Stimulated activated memory B cell treated with anti-CD40 and anti-IgM and Interleukin-4, amounts not matched to agents 10 μg/mL and 1 μg/mL and 100 μg/mL, for 72 hours (primary cell): ENCODE data around the gene LURAP1L.

Source experiments
- ATAC-seq: fragments of 150-1000 bp; cut with Tn5 transposase; 2 replicates; pipeline ENCODE4 v1.10.0; 2021
- H3K27ac Mint-ChIP-seq: one replicate; pipeline ENCODE4 v1.8.0; 2022; ENCODE audit warnings: mild to moderate bottlenecking, mixed read lengths
- H3K27me3 Mint-ChIP-seq: one replicate; pipeline ENCODE4 v1.8.0; 2022; ENCODE audit warnings: mixed read lengths
- H3K36me3 Mint-ChIP-seq: one replicate; pipeline ENCODE4 v1.8.0; 2022; ENCODE audit warnings: mixed read lengths
- H3K4me1 Mint-ChIP-seq: one replicate; pipeline ENCODE4 v1.8.0; 2022; ENCODE audit warnings: mixed read lengths
- H3K4me3 Mint-ChIP-seq: one replicate; pipeline ENCODE4 v1.8.0; 2022; ENCODE audit warnings: mild to moderate bottlenecking, moderate library complexity, mixed read lengths
- H3K9me3 Mint-ChIP-seq: one replicate; pipeline ENCODE4 v1.8.0; 2022; ENCODE audit warnings: mixed read lengths

Gene LURAP1L, protein sequence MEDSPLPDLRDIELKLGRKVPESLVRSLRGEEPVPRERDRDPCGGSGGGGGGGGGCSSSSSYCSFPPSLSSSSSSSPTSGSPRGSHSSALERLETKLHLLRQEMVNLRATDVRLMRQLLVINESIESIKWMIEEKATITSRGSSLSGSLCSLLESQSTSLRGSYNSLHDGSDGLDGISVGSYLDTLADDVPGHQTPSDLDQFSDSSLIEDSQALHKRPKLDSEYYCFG

DNA sequence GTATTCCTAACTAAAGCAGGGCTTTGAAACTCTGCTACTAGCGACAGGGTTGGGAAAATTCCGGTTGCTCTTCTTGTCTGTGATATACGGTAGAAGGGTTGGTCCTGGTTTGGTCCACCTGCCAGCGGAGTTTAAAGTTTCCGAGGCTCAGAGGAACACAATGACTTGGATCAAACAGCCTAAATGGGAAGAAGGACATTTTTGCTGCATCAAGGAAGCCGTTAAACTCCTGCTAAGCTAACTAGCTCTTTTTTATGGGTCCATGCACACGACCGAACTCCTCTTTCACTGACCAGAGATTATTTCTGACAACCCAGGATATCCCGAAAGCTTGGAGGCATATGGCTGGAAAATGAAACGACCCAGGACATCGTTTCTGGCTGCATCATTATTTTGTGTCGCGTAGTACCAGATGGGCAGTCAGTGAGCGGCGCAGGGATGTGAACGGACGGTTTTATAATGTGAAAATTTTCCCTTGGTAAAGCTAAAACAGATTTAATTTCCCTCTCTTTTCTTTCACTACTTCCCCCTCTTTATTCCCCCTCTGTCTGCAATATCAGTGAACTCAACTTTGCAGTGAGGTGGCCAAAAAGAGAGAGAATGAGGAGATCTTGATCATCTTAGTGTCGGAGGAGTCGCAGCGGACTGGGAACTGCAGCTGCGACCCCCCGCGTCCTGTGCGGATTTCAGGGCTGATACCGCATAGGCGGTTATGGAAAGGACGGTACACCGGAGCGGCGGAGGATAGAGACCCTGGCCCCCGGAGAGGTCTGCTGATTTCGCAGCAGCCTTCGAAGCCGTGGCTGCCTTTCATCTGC is at the start of gene LURAP1L:
Gene LURAP1L, plus strand, starts transcription at position 160 of the 818 bp plus-strand sequence. CDS start 696 bp downstream, outside the sequence.
- H3K4me1 Mint-ChIP-seq, result peaks cover 16% of the 10 kb centered on the region
- peaks cover 25% of the 10 kb centered on the region for H3K27me3 Mint-ChIP-seq
- H3K9me3 Mint-ChIP-seq, result no peaks in the 10 kb centered on the region
- H3K36me3 Mint-ChIP-seq, result no peaks in the 10 kb centered on the region
- ATAC-seq, result no peak
- H3K27ac Mint-ChIP-seq, result no peak within 1 kb of the TSS
- H3K4me3 Mint-ChIP-seq, result peak within 1 kb of the TSS; percentile 39

DNA sequence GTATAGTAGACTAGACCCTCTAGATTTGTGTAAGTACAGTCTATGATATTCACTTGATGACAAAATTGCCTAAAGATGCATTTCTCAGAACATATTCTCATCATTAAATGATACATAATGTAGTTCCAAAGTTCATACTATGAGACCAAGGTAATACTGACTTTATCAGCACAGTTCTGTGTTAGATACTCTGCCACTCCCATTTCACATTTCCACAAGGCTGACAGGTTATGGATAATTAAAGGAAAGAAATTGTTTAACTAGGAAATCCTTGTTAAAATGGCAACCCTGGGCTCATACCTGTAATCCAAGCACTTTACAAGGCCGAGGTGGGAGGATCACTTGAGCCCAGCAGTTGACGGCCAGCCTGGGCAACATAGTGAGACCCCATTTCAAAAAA is 48.0 kb upstream of the LURAP1L start:
- no peak for ATAC-seq

DNA sequence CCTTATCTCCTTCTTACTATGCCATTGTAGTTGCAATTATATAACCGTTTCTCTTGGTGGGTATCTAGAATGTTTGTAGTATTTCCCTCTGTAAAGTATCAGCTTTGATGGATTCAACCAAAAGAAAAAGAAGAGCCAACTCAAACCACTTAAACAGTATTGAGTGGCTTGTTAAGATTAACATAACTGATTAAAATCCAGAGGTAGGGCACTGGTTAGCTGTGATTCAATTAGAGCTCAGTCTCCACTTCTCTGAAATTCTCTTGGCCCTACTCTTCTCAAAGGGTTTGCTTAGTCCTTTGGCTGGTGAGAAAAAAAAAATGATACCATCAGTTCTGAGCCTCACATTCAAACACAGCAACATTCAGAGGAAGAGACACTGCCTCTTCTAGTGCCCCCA is 44.6 kb upstream of the LURAP1L start:
- Mint-ChIP-seq H3K4me1 (no peaks in the 10 kb centered on the region), H3K9me3 (peaks cover 8% of the 10 kb centered on the region), H3K27ac (no peak overlapping the region), H3K4me3 (no peak overlapping the region), H3K27me3 (no peaks in the 10 kb centered on the region), H3K36me3 (no peaks in the 10 kb centered on the region)
- ATAC-seq, result no peak

More for the DNA sequence above, 48.0 kb upstream of the LURAP1L start:
- Mint-ChIP-seq H3K9me3 (peaks cover 6% of the 10 kb centered on the region), H3K27ac (no peak overlapping the region), H3K4me3 (no peak overlapping the region), H3K36me3 (no peaks in the 10 kb centered on the region), H3K4me1 (no peaks in the 10 kb centered on the region), H3K27me3 (no peaks in the 10 kb centered on the region)

DNA sequence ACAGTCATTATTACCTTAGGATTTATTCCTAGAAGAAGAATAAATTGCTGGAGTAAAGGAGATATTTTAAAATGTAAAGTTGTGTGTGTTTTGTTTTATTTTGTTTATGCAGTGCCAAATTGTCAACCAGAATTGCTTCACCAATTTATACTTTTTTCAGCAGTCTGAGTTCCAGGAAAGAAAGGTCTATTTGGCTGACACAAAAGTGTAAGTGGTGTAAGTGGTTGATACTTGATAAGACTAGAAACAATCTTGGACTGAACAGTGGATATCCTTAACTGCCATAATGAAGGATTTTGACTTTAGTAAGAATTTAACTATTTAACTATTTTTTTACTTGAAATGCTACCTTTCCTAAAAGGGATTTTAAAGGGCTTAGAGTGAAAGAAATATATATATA is 43.9 kb upstream of the LURAP1L start:
- H3K4me1 Mint-ChIP-seq, result no peaks in the 10 kb centered on the region
- H3K4me3 Mint-ChIP-seq, result no peak overlapping the region
- no peaks in the 10 kb centered on the region for H3K27me3 Mint-ChIP-seq

DNA sequence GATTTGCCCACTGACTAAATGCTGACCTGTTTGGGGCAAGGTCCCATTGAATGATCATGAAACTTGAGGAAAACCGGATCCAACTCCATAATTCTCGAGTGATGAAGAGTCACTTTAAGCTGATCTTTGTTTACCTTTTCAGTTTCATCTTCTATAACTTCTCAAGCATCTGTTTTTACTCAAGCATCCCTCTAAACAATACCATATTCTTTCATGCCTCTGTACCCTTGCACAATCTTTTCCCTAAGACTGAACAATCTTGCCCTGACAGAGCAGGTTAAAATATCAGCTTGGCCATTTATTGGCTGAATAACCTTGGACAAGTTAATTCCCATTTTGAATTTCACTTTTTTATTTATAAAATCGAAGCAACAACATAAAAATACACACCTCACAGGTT is 41.8 kb upstream of the LURAP1L start:
- Mint-ChIP-seq H3K4me3 (no peak overlapping the region), H3K36me3 (no peaks in the 10 kb centered on the region), H3K27me3 (no peaks in the 10 kb centered on the region), H3K27ac (no peak overlapping the region), H3K4me1 (no peaks in the 10 kb centered on the region), H3K9me3 (peaks cover 8% of the 10 kb centered on the region)
- ATAC-seq, result no peak

More for the DNA sequence above, 43.9 kb upstream of the LURAP1L start:
- ATAC-seq, result no peak
- Mint-ChIP-seq H3K9me3 (peaks cover 8% of the 10 kb centered on the region), H3K27ac (no peak overlapping the region), H3K36me3 (no peaks in the 10 kb centered on the region)

DNA sequence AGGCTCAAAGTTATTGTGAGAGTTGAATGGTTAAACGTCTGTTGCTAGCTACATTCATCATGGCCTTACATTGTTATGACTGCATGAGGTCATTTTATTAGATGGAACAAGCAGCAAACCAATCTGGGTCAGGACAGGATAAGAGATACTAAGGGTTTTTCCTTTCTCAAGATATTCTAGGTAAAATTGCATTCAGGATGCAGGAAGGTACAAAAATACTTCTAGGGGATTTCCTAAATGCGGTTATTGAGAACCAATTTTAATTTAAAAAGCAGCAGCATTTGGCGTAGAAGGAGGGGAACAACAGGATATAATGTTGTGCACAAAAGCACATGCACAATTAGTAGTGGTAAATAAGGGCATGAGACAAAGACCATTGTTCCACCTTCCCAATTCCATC is 39.2 kb upstream of the LURAP1L start:
- H3K9me3 Mint-ChIP-seq, result peaks cover 6% of the 10 kb centered on the region
- H3K27ac Mint-ChIP-seq, result no peak overlapping the region
- no peak overlapping the region for H3K4me3 Mint-ChIP-seq
- no peaks in the 10 kb centered on the region for H3K4me1 Mint-ChIP-seq
- no peak for ATAC-seq
- no peaks in the 10 kb centered on the region for H3K27me3 Mint-ChIP-seq
- H3K36me3 Mint-ChIP-seq, result no peaks in the 10 kb centered on the region

DNA sequence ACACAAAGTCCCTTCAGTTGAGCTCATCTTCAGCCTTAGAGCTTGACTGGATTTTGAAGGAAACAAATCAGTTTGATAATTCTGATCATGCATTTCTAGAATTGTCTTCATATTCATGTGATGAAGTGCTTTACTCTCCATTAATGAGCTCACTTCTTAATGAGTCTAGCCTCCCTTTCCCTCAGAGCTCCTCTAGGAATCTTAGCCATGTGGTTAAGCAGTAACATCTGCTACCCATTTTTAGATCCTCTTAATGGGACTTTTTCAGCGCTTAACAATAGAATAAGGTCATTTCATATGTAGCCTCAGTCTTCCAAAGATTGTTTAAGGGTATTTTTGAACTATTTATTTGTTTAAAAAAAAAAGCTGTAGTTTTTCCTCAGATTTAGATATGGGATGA is 36.9 kb upstream of the LURAP1L start:
- H3K4me1 Mint-ChIP-seq, result no peaks in the 10 kb centered on the region
- H3K36me3 Mint-ChIP-seq, result no peaks in the 10 kb centered on the region
- peaks cover 6% of the 10 kb centered on the region for H3K9me3 Mint-ChIP-seq
- H3K27me3 Mint-ChIP-seq, result no peaks in the 10 kb centered on the region
- H3K4me3 Mint-ChIP-seq, result no peak overlapping the region
- H3K27ac Mint-ChIP-seq, result no peak overlapping the region
- ATAC-seq, result no peak

DNA sequence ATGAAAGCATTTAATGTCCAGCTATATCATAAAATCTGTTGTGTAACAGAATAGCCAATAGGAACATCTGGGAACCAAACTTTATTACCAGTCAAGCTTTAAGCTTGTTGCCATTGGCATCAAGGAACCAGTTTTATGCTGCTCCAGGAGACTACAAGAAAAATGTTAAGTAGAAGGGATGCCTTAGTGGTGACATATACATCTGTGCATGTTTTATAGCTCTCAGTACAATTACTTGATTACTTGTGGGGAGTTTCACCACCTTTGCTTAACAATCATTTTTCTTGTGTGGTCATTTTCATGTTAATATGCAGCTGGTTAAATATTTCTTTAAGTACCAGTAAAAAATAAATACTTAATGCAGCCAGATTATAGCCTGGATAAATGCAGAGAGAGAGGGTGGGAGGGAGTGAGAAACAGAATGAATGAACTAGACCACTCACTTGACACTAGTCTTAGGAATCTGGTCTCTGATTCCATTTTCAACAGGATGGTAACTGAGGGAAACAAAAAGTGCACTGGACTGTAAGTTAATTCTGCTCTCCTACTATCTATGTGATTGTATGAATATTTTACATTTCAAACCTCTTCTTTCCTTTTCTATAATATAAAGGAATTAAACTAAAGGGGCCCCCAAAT is 35.7 kb upstream of the LURAP1L start:
- H3K4me3 Mint-ChIP-seq, result no peak overlapping the region
- ATAC-seq, result no peak
- H3K27ac Mint-ChIP-seq, result no peak overlapping the region
- no peaks in the 10 kb centered on the region for H3K4me1 Mint-ChIP-seq
- no peaks in the 10 kb centered on the region for H3K36me3 Mint-ChIP-seq
- H3K27me3 Mint-ChIP-seq, result no peaks in the 10 kb centered on the region
- H3K9me3 Mint-ChIP-seq, result peaks cover 7% of the 10 kb centered on the region

DNA sequence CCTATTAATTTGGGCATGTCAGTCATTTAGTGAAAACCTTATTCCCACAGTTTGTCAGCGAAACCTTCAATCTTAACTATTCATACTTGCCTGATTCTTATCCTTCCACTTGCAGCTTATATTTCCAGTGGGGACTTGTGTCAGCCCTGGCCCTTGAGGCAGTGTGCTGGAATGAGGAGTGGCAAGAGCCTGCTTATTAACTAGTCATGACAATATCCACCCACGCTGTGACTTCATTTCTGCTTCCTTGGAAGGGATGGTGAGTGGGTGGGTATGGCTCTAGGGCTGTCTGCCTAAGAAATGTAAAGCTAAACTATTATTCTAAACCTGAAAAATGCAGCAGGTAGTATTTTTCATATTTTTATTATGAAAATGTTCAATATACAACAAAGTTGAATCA is 34.0 kb upstream of the LURAP1L start:
- H3K4me3 Mint-ChIP-seq, result no peak overlapping the region
- H3K27me3 Mint-ChIP-seq, result no peaks in the 10 kb centered on the region
- no peaks in the 10 kb centered on the region for H3K4me1 Mint-ChIP-seq
- H3K27ac Mint-ChIP-seq, result no peak overlapping the region
- H3K36me3 Mint-ChIP-seq, result no peaks in the 10 kb centered on the region
- peaks cover 7% of the 10 kb centered on the region for H3K9me3 Mint-ChIP-seq
- ATAC-seq, result no peak

DNA sequence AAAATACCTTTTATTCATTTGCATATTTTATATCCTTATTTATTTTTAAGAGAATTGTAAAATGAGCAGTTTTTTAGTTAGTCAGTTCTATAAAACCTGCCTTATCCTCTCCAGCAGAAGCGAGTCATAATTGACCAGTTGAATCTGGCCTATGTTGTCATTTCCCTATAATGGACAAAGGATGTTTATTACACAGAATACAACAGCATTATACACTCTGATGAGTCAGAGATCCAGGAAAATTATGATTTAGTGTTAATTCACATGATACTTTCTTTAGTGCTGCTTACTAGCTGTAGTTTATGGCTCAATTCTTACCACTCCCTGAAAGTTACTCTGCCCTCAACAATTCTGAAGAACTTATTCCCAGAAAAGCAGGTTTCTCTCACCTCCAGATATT is 26.8 kb upstream of the LURAP1L start:
- Mint-ChIP-seq H3K27ac (no peak overlapping the region), H3K36me3 (no peaks in the 10 kb centered on the region), H3K27me3 (no peaks in the 10 kb centered on the region), H3K4me3 (no peak overlapping the region), H3K9me3 (peaks cover 10% of the 10 kb centered on the region), H3K4me1 (no peaks in the 10 kb centered on the region)
- ATAC-seq, result no peak

DNA sequence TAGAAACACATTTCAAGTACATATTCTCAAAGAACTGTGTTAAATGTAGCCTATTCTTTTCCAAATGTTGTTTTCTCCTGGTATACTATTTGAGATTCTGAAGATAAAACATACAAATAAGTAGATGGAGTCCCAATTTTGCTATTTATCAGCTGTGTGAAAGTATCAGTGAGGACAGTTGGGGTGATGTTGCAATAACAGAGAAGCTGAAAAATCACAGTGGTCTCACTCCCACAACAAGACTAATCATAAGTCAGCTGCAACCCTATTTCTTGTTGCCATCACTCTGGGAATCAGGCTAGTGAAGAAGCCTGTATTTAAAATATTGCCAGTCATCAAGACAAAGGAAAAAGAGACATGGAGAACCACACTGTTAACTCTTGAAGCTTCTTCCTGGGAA is 25.9 kb upstream of the LURAP1L start:
- Mint-ChIP-seq H3K27me3 (no peaks in the 10 kb centered on the region), H3K9me3 (peaks cover 8% of the 10 kb centered on the region), H3K27ac (no peak overlapping the region), H3K4me3 (no peak overlapping the region), H3K36me3 (no peaks in the 10 kb centered on the region), H3K4me1 (no peaks in the 10 kb centered on the region)
- no peak for ATAC-seq

DNA sequence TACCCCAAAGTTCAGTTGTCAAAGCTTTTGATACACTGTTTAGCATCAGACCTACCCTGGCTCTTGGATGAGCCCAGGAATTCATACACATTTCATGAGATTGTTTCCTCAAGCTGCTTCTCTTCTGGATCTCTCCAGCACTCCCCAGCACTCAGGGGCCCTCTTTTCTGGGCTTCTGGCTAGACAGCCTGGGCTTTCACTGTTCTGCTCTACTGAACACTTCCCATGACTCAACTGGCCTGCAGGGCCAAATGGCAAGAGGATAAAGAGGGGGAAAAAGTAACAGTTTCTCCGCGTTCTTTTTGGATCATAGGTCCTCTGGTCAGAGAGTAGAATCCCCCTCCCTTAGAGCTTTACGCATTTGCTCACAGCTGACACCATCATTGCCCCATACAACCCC is 20.9 kb upstream of the LURAP1L start:
- Mint-ChIP-seq H3K4me3 (no peak overlapping the region), H3K9me3 (peaks cover 3% of the 10 kb centered on the region), H3K27me3 (no peaks in the 10 kb centered on the region), H3K36me3 (no peaks in the 10 kb centered on the region), H3K4me1 (no peaks in the 10 kb centered on the region), H3K27ac (no peak overlapping the region)
- ATAC-seq, result no peak

DNA sequence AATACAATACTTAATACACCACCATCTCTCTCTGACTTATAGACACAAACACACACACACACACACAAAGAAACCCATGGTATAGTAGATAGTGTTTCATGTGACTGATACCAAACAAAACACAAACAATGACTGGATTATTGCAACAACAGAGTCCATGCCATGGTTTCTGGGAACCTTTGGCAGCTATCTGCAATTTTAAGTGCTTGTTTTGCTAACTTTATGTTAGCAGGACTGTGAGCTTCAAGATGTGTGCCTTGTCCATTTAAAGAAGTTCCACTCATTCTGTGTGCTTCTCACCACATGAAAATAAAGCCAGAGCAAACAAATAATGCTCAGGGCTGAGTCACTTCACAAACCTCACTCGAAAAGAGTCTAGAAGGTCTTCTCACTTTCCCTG is 15.1 kb upstream of the LURAP1L start:
- no peaks in the 10 kb centered on the region for H3K36me3 Mint-ChIP-seq
- no peak for ATAC-seq
- H3K9me3 Mint-ChIP-seq, result peaks cover 3% of the 10 kb centered on the region
- H3K27ac Mint-ChIP-seq, result no peak overlapping the region
- H3K4me1 Mint-ChIP-seq, result no peaks in the 10 kb centered on the region
- no peaks in the 10 kb centered on the region for H3K27me3 Mint-ChIP-seq
- H3K4me3 Mint-ChIP-seq, result no peak overlapping the region

DNA sequence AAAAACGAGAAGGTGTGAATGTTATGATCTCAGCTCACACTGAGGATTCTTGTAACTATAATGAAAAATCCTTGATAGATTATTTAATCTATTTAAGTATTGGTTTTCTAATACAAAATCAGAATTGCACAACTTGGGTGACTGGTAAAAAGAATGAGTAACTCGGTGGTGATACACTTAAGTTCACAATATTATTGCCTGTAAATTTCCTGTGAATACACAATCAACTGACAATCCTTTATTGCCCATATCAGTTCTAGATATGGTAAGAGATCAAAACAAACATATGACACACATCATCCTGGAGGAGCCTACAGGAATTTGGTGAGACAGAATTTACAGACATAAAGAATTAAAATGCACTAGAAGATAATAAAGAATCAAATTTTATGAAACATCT is 14.1 kb upstream of the LURAP1L start:
- H3K4me1 Mint-ChIP-seq, result no peaks in the 10 kb centered on the region
- ATAC-seq, result no peak
- no peaks in the 10 kb centered on the region for H3K27me3 Mint-ChIP-seq
- no peak overlapping the region for H3K27ac Mint-ChIP-seq
- H3K4me3 Mint-ChIP-seq, result no peak overlapping the region
- H3K36me3 Mint-ChIP-seq, result no peaks in the 10 kb centered on the region
- peaks cover 6% of the 10 kb centered on the region for H3K9me3 Mint-ChIP-seq

DNA sequence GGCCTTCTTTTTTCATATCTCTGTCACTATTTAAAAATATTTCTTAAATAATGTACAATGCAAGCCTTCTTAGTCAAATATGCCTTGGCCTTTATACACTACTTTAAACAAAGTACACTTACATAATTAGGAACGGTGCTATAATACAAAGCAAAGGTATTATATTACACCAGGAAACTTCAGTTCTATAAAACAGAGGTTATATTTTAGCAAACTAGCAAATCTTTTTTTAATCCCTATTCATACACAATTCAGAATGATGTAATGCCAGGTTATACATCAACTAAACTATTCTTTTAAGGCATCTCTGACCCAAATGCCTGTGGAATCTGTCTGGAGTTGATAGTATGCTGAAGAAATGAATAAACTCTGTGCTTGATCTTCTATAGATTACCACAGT is 10.7 kb upstream of the LURAP1L start:
- Mint-ChIP-seq H3K27me3 (no peaks in the 10 kb centered on the region), H3K9me3 (peaks cover 6% of the 10 kb centered on the region), H3K4me1 (no peaks in the 10 kb centered on the region), H3K36me3 (no peaks in the 10 kb centered on the region), H3K4me3 (no peak overlapping the region), H3K27ac (no peak overlapping the region)
- no peak for ATAC-seq
